Activated CD4-positive, alpha-beta memory T cell treated with anti-CD3 and anti-CD28 coated beads, Interleukin-2, amount 10 ng/mL, durations not matched to agents 7 days and 5 days (primary cell): ENCODE results near the gene STN1. TPM values are rescaled to one million over a fixed set of nuclear protein-coding genes. Genes with fewer than 3 reads are reported as not detected.

Experiments used
- CTCF ChIA-PET: fragments of 350-600 bp; sonication (Branson Sonifier 250); formaldehyde crosslinking; loops from one replicate; lab custom pipeline; 2021; ENCODE audit warnings: antibody characterized with exemption, inconsistent platforms; lab: Charles Lee
- POLR2A ChIA-PET: fragments of 350-600 bp; sonication (Branson Sonifier 250); formaldehyde crosslinking; loops from one replicate; lab custom pipeline; 2021; ENCODE audit warnings: antibody characterized with exemption; lab: Charles Lee
- DNase-seq: peaks from one replicate; pipeline ENCODE4 v3.0.0-alpha.2; 2020
- H3K27ac Mint-ChIP-seq: one replicate; pipeline ENCODE4 v1.8.0; 2021; ENCODE audit warnings: mild to moderate bottlenecking, mixed read lengths
- H3K27me3 Mint-ChIP-seq: one replicate; pipeline ENCODE4 v1.8.0; 2021; ENCODE audit warnings: mixed read lengths
- H3K36me3 Mint-ChIP-seq: one replicate; pipeline ENCODE4 v1.8.0; 2021; ENCODE audit warnings: low read depth, mixed read lengths
- H3K4me1 Mint-ChIP-seq: one replicate; pipeline ENCODE4 v1.8.0; 2021; ENCODE audit warnings: mixed read lengths
- H3K4me3 Mint-ChIP-seq: one replicate; pipeline ENCODE4 v1.8.0; 2021; ENCODE audit warnings: mild to moderate bottlenecking, mixed read lengths
- H3K9me3 Mint-ChIP-seq: one replicate; pipeline ENCODE4 v1.8.0; 2021; ENCODE audit warnings: mixed read lengths
- total RNA-seq, 2 experiments: library from RNA; stranded (reverse); gene quantifications; one replicate each; pipeline ENCODE4 v1.2.3, GENCODE V29; 2021

STN1 gene
- total RNA-seq, 2 experiments from 2014 or later: 55.1 to 56.8 TPM

DNA sequence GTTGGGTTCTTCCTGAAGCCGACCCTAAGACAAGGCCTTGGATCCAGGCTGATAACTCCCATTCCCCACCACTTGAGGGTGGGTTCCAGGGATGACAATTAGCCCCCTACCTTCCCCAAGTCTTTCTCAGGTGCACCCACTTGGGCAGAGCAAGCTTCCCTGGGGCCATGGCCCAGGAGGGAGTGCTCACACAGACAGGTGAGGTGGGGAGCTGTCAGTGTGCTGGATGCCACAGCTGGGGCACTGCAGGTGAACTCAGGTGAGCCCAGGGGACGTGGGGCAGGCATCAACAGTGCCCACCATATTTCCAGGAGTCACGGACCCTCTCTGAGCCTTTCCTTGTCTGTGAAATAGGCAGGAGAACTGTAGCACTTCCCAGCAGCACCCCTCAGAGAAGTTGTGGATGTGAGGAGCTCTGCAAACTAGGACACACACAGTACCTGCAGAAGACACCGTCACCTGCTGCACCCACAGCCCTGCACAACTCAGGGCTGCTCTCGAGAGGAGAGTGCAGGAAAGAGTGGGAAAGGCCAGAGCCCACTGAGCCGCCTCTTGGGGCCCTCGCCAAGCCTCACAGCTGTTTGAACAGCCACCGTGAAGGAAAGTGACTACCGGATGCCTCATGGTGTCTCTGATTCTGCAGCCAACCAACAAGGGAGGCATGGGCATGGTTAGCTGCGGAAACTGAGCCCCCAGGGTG is 80.5 kb downstream of the STN1 start:
- Mint-ChIP-seq H3K4me3 (no peak overlapping the region), H3K9me3 (no peaks in the 10 kb centered on the region), H3K27me3 (peaks cover 2% of the 10 kb centered on the region), H3K27ac (no peak overlapping the region), H3K36me3 (no peaks in the 10 kb centered on the region), H3K4me1 (peaks cover 1% of the 10 kb centered on the region)
- DNase-seq: no peak
- ChIA-PET POLR2A (no interaction called here), CTCF (interaction anchor here (0.8 to 1.1 kb wide), 3 partner anchors 11 to 125 kb away, joined by 3 to 4 read pairs (median 3); no protein-coding TSS in a partner anchor)

DNA sequence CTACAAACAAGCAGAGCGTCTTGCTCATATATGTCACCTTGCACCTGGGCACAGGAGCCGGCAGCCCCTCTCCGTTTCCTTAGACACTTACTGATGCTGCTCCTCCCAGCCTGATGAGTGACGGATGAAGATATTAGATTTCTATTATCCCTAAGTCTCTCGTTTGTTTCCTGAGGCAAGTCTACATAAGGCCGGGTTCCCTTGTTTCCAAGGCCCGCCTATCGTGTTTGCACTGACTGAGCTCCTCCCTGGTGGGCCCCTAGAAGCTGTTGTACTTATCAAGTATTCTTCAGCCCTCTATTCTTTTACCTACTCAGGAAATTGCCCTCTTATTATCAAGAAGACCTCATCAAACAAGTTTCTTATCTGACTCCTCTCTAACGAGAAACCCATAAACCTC is 81.1 kb downstream of the STN1 start:
- H3K4me3 Mint-ChIP-seq: no peak overlapping the region
- no peaks in the 10 kb centered on the region for H3K36me3 Mint-ChIP-seq
- peaks cover 1% of the 10 kb centered on the region for H3K27me3 Mint-ChIP-seq
- H3K27ac Mint-ChIP-seq: no peak overlapping the region
- H3K4me1 Mint-ChIP-seq: peaks cover 1% of the 10 kb centered on the region
- CTCF ChIA-PET: interaction anchor here (0.8 kb wide), 1 partner anchor 11 kb away, joined by 4 read pairs; no protein-coding TSS in a partner anchor
- DNase-seq: no peak
- H3K9me3 Mint-ChIP-seq: peaks cover 1% of the 10 kb centered on the region
- POLR2A ChIA-PET: no interaction called here

DNA sequence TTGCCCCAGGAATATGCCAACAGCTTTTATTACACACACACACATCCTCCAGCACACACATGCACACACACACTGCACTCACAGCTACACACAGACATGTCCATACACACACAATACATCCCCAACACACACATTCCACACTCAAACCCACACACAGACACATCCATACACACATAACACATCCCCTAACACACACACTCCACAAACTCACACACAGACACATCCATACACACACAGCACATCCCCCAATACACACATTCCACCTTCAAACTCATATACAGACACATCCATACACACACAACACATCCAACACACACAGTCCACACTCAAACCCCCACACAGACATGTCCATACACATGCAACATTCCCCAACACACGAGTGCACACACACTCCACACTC is 81.7 kb downstream of the STN1 start:
- peaks cover 4% of the 10 kb centered on the region for H3K27me3 Mint-ChIP-seq
- DNase-seq: no peak
- H3K4me1 Mint-ChIP-seq: peaks cover 1% of the 10 kb centered on the region
- CTCF ChIA-PET: no interaction called here
- no peaks in the 10 kb centered on the region for H3K36me3 Mint-ChIP-seq
- H3K27ac Mint-ChIP-seq: no peak overlapping the region
- H3K4me3 Mint-ChIP-seq: no peak overlapping the region
- POLR2A ChIA-PET: no interaction called here
- H3K9me3 Mint-ChIP-seq: peaks cover 3% of the 10 kb centered on the region

DNA sequence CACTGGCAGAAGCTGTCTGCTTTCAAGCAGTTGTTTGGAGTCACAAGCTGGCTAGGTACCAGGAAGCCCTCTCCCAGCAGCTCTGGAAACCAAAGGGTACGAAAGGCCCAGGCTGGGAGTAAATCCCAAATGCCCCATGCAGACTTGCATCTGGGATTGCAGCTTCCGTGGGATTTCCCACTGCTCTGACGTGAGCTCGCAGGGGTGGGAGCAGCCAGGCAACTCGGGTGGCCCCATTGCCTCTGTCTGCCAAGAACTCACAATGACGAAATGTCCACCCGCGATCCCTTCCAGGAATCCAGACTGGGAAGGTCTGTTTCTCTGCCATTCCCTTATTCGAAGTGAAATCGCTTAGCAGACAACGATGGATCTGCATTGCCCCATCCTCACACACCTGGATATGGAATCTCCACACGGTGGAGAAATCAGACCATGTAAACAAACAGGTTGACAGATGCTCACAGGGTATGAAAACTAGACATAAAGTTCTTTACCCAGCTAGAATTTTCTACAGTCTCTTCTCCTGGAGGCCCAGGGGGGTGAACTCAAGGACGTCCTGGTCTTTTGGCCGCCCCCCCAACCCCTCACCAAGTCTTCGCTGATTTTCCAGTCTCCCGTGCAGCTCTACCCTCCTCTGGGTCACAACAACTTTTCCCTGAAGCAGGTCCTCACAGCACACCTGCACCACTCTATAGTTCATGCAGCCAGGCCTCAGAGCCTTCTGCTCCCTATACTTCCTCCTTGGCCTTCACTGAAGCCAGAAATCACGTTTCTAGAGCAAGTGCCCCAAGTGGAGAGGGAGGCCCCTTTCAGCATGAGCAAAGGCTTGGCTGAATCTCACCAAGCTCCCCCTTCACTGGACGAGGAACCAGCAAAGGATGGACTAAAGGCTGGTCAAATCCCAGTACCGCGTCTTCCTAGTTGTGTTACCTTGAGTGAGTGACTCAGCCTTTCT is 82.6 kb downstream of the STN1 start:
- no peak for DNase-seq
- H3K27ac Mint-ChIP-seq: no peak overlapping the region
- no peaks in the 10 kb centered on the region for H3K4me1 Mint-ChIP-seq
- no peaks in the 10 kb centered on the region for H3K36me3 Mint-ChIP-seq
- ChIA-PET CTCF (no interaction called here), POLR2A (interaction anchor here (0.7 kb wide), 1 partner anchor 13 kb away, joined by 3 read pairs; no protein-coding TSS in a partner anchor)
- peaks cover 3% of the 10 kb centered on the region for H3K9me3 Mint-ChIP-seq
- H3K4me3 Mint-ChIP-seq: no peak overlapping the region
- peaks cover 9% of the 10 kb centered on the region for H3K27me3 Mint-ChIP-seq

DNA sequence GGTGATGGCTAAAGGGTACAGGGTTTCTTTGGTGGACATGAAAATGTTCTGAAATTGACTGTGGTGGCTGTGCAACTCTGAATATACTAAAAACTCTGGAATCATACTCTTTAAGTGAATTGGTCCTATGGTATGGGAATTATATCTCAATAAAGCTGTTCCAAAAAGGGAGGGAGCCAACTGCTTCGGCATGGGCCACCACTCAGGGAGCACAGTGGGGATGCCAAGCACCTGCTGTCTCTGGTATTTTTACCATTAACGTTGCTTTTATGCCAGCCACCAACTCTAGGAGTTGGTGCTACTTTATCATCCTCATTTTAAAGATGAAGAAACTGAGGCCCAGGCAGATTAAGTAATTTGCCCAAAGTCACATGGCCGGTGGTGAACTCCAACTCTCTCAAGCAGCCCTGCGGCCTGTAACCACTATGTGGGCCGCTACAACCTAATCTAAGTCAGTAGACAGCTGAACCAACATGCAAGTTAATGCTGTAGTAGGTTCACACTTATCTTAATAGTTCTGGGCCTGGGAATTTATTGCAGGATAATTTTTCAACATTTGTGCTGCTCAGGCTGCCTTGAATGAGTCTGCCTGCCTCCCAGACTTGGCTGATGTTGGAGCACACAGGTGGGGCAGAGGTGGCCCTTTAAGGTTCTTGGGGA is 83.4 kb downstream of the STN1 start:
- H3K4me1 Mint-ChIP-seq: no peaks in the 10 kb centered on the region
- H3K27me3 Mint-ChIP-seq: peaks cover 14% of the 10 kb centered on the region
- CTCF ChIA-PET: interaction anchor here (1.4 kb wide), 1 partner anchor 122 kb away, joined by 3 read pairs; no protein-coding TSS in a partner anchor
- H3K9me3 Mint-ChIP-seq: peaks cover 3% of the 10 kb centered on the region
- H3K4me3 Mint-ChIP-seq: no peak overlapping the region
- no peak for DNase-seq
- no peaks in the 10 kb centered on the region for H3K36me3 Mint-ChIP-seq
- POLR2A ChIA-PET: interaction anchor here (0.7 kb wide), 1 partner anchor 13 kb away, joined by 3 read pairs; no protein-coding TSS in a partner anchor
- H3K27ac Mint-ChIP-seq: no peak overlapping the region

DNA sequence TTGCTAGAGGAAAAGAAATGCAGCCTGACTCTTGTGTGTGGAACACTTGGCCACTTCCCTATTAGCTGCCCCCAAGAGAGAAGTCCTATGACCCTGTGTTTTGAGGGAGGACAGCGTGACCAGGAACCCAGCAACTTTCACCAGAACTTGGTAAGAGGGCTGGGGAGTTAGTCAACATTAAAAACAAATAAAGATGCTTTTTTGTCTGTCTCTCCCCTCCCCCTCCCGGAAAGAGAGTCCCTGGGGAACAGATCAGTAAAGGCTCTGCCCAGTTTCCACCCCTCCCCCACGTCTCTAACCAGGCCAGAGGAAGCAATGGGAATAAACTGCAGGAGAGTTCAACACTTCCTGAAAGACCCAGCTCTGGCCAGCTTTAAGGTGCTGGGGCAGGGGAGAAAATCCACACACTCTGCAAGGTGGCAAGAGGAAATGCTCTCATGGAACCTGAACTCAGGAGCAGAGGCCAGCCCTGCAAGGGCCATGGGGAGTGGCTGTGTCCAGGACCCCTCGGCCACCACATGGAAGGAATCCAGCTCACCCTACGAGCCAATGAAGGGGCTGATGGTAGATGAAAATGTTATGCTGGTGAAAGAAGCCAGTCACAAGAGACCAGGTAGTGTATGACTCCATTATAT is 84.1 kb downstream of the STN1 start:
- Mint-ChIP-seq H3K9me3 (peaks cover 3% of the 10 kb centered on the region), H3K4me1 (no peaks in the 10 kb centered on the region), H3K4me3 (no peak overlapping the region), H3K27ac (no peak overlapping the region), H3K27me3 (peaks cover 14% of the 10 kb centered on the region), H3K36me3 (no peaks in the 10 kb centered on the region)
- no peak for DNase-seq
- POLR2A ChIA-PET: no interaction called here
- CTCF ChIA-PET: interaction anchor here (1.4 kb wide), 1 partner anchor 121 kb away, joined by 3 read pairs; no protein-coding TSS in a partner anchor

DNA sequence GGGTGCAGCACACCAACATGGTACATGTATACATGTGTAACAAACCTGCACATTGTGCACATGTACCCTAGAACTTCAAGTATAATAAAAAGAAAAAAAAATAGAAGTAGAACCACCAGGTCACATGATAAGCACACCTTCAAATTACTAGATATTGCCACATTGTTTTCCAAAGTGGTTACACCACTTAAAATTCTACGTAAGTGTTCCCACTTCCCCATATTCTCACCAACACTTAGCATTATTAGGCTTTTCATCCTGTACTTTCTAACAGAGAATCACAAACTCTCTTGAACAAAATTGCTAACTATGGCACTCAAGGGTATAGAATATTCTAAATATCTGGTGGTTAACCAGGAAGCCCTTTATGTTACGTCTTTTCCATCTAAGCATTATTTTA is 85.2 kb downstream of the STN1 start:
- Mint-ChIP-seq H3K9me3 (peaks cover 3% of the 10 kb centered on the region), H3K27ac (no peak overlapping the region), H3K4me3 (no peak overlapping the region), H3K27me3 (peaks cover 14% of the 10 kb centered on the region), H3K36me3 (no peaks in the 10 kb centered on the region), H3K4me1 (no peaks in the 10 kb centered on the region)
- POLR2A ChIA-PET: no interaction called here
- CTCF ChIA-PET: interaction anchor here (1.4 kb wide), 1 partner anchor 120 kb away, joined by 3 read pairs; no protein-coding TSS in a partner anchor
- DNase-seq: no peak

Other genes starting within 250 kb of the STN1 start
- gene SH3PXD2A, start 62.6 kb downstream of the STN1 start, total RNA-seq: 10 to 100 TPM; 16.5 to 17.9 TPM
- gene SLK, start 49.0 kb upstream of the STN1 start, total RNA-seq: 10 to 100 TPM; 32.7 to 36.3 TPM
- gene COL17A1, start 167.7 kb upstream of the STN1 start, total RNA-seq: not detected
- gene SFR1, start 204.0 kb upstream of the STN1 start, total RNA-seq: 10 to 100 TPM; 17.8 to 18.7 TPM